HL-60 (cell line): ENCODE data around the gene SPDYA.

ENCODE experiments used
- DNase-seq, 2 experiments: peaks; one replicate each; pipeline ENCODE4 v3.0.0-alpha.2; 2010 to 2020; ENCODE audit warnings: low read depth in 1 of 2, low spot score in 1 of 2
- H3K27ac ChIP-seq: fragments of 250-450 bp; sonication (Bioruptor Pico); replicated peaks from 2 replicates; pipeline ENCODE4 v1.5.1; 2020; ENCODE audit warnings: mild to moderate bottlenecking, moderate library complexity
- H3K27me3 ChIP-seq: fragments of 250-450 bp; sonication (Bioruptor Pico); 2 replicates; pipeline ENCODE4 v1.5.1; 2021; ENCODE audit warnings: mild to moderate bottlenecking, moderate library complexity; ENCODE audit not compliant: insufficient read depth, poor library complexity, severe bottlenecking
- H3K4me3 ChIP-seq: replicated peaks from 2 replicates; pipeline ENCODE4 v1.5.1; 2011; ENCODE audit warnings: mild to moderate bottlenecking, control low read depth, low read length; ENCODE audit not compliant: insufficient read depth
- GABPA ChIP-seq: IDR thresholded peaks from 2 replicates; pipeline ENCODE4 v1.6.1; 2012; ENCODE audit warnings: low read depth
- POLR2AphosphoS5 ChIP-seq: IDR thresholded peaks from 2 replicates; pipeline ENCODE4 v1.6.1; 2012; ENCODE audit warnings: low read depth
- REST ChIP-seq: IDR thresholded peaks from 2 replicates; pipeline ENCODE4 v1.6.1; 2012; ENCODE audit warnings: low read depth; ENCODE audit not compliant: insufficient replicate concordance
- SPI1 ChIP-seq: IDR thresholded peaks from 2 replicates; pipeline ENCODE4 v1.6.1; 2012; ENCODE audit warnings: low read depth, mild to moderate bottlenecking, borderline replicate concordance
- TF ChIP-seq, protein P1 (sequence below): IDR thresholded peaks from one replicate; pipeline ENCODE4 v1.5.1; 2011; ENCODE audit warnings: low read length, control low read depth, inconsistent platforms; ENCODE audit not compliant: insufficient read depth

The SPDYA gene

GRCh38 chr2:28772351-28772750 lies 38.3 kb upstream of the SPDYA start:
- no peak for DNase-seq
- Histone ChIP-seq H3K27ac (no peak overlapping the region), H3K27me3 (no peaks in the 10 kb centered on the region), H3K4me3 (no peak overlapping the region)
- TF ChIP-seq GABPA, result no peak
- TF ChIP-seq REST, result no peak
- TF ChIP-seq, protein P1, sequence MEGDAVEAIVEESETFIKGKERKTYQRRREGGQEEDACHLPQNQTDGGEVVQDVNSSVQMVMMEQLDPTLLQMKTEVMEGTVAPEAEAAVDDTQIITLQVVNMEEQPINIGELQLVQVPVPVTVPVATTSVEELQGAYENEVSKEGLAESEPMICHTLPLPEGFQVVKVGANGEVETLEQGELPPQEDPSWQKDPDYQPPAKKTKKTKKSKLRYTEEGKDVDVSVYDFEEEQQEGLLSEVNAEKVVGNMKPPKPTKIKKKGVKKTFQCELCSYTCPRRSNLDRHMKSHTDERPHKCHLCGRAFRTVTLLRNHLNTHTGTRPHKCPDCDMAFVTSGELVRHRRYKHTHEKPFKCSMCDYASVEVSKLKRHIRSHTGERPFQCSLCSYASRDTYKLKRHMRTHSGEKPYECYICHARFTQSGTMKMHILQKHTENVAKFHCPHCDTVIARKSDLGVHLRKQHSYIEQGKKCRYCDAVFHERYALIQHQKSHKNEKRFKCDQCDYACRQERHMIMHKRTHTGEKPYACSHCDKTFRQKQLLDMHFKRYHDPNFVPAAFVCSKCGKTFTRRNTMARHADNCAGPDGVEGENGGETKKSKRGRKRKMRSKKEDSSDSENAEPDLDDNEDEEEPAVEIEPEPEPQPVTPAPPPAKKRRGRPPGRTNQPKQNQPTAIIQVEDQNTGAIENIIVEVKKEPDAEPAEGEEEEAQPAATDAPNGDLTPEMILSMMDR, result no peak
- TF ChIP-seq SPI1, result no peak
- TF ChIP-seq POLR2AphosphoS5, result no peak

- no peak for DNase-seq
- Histone ChIP-seq H3K4me3 (no peak overlapping the region), H3K27ac (no peak overlapping the region), H3K27me3 (no peaks in the 10 kb centered on the region)
- no peak for TF ChIP-seq SPI1
- no peak for TF ChIP-seq POLR2AphosphoS5
- TF ChIP-seq REST, result no peak
- TF ChIP-seq, protein P1, result no peak
- no peak for TF ChIP-seq GABPA
Measured at GRCh38 chr2:28776471-28776870, 34.2 kb upstream of the SPDYA start.

DNA sequence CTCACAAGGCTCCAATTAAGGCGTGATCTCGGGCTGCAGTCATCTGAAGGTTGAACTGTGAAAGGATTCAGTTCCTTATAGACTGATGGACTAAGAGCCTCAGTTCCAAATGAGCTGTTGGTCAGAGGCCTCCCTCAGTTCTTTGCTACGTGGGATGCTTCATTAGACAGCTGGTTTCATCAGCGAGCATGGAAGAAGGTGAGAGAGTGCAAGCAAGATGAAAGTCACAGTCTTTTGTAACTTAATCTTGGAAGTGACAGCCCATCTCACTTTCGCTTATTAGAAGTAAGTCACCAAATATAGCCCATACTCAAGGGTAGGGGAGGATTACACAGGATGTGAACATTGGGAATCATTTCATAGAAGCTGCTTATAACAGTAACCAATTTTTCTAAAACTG lies 32.2 kb upstream of the SPDYA start:
- H3K4me3 ChIP-seq, result no peak overlapping the region
- H3K27me3 ChIP-seq, result no peaks in the 10 kb centered on the region
- no peak for DNase-seq
- H3K27ac ChIP-seq, result no peak overlapping the region
- TF ChIP-seq SPI1 (no peak), GABPA (no peak), REST (no peak), POLR2AphosphoS5 (no peak)
- TF ChIP-seq, protein P1, result no peak
